ENCODE results near the gene ARHGEF39.

Gene ARHGEF39

GRCh38 chr9:35664531-35665470 lies at the start of gene ARHGEF39:
Gene ARHGEF39 (minus strand): TSS chr9:35665195. CDS start chr9:35665169, 26 bp downstream.
- peak; percentile 88 for DNase-seq

- DNase-seq = no peak
Measured at GRCh38 chr9:35714123-35714522, 49.1 kb upstream of the ARHGEF39 start.

GRCh38 chr9:35713578-35713977 lies 48.6 kb upstream of the ARHGEF39 start:
- no peak for DNase-seq

- no peak for DNase-seq
Measured at GRCh38 chr9:35712762-35713400, 47.9 kb upstream of the ARHGEF39 start.

- DNase-seq = no peak
Measured at GRCh38 chr9:35711501-35712428, 46.8 kb upstream of the ARHGEF39 start.

- no peak for DNase-seq
Measured at GRCh38 chr9:35710818-35711500, 46.0 kb upstream of the ARHGEF39 start.

- DNase-seq = no peak
Measured at GRCh38 chr9:35708146-35708545, 43.2 kb upstream of the ARHGEF39 start.

GRCh38 chr9:35706951-35707350 lies 42.0 kb upstream of the ARHGEF39 start:
- no peak for DNase-seq

- no peak for DNase-seq
Measured at GRCh38 chr9:35705836-35706430, 40.9 kb upstream of the ARHGEF39 start.

GRCh38 chr9:35705372-35705771 lies 40.4 kb upstream of the ARHGEF39 start:
- no peak for DNase-seq

GRCh38 chr9:35703906-35704672 lies 39.1 kb upstream of the ARHGEF39 start:
- no peak for DNase-seq

- DNase-seq = no peak
Measured at GRCh38 chr9:35702696-35703095, 37.7 kb upstream of the ARHGEF39 start.

- no peak for DNase-seq
Measured at GRCh38 chr9:35700942-35701341, 35.9 kb upstream of the ARHGEF39 start.

- DNase-seq = no peak
Measured at GRCh38 chr9:35700031-35700430, 35.0 kb upstream of the ARHGEF39 start.

GRCh38 chr9:35698231-35698630 lies 33.2 kb upstream of the ARHGEF39 start:
- DNase-seq = no peak

GRCh38 chr9:35697486-35697885 lies 32.5 kb upstream of the ARHGEF39 start:
- no peak for DNase-seq

- DNase-seq = peak; percentile 49
Measured at GRCh38 chr9:35696520-35697215, 31.7 kb upstream of the ARHGEF39 start.

- no peak for DNase-seq
Measured at GRCh38 chr9:35695943-35696401, 31.0 kb upstream of the ARHGEF39 start.

- DNase-seq = no peak
Measured at GRCh38 chr9:35691757-35692301, 26.8 kb upstream of the ARHGEF39 start.

GRCh38 chr9:35691334-35691650 lies 26.3 kb upstream of the ARHGEF39 start:
- no peak for DNase-seq

Data from right hindlimb (tissue), 1 donor.